NCI-H345 (cell line): Measurements from ENCODE around the gene WWOX.
"Not testable (repeated sequence)": the region's sequence is repeated elsewhere in the genome, so short reads cannot be mapped to it uniquely, and the experiment has no call there.

ENCODE experiments used
- DNase-seq: peaks from one replicate; lab custom pipeline; 2025; lab: John Stamatoyannopoulos, UW

WWOX gene

GRCh38 chr16:78502812-78503350 lies 403.4 kb downstream of the WWOX start:
- no peak for DNase-seq

GRCh38 chr16:78503602-78504001 lies 404.1 kb downstream of the WWOX start:
- peak; percentile 47 for DNase-seq

GRCh38 chr16:78504401-78504851 lies 405.0 kb downstream of the WWOX start:
- DNase-seq = no peak

- DNase-seq = no peak
Measured at GRCh38 chr16:78505036-78505435, 405.6 kb downstream of the WWOX start.

GRCh38 chr16:78505544-78506366 lies 406.3 kb downstream of the WWOX start:
- DNase-seq = peak; percentile 40

GRCh38 chr16:78506367-78507193 lies 407.1 kb downstream of the WWOX start:
- DNase-seq = no peak

- no peak for DNase-seq
Measured at GRCh38 chr16:78507576-78507975, 408.1 kb downstream of the WWOX start.

- DNase-seq = no peak
Measured at GRCh38 chr16:78509965-78510364, 410.5 kb downstream of the WWOX start.

GRCh38 chr16:78510496-78510895 lies 411.0 kb downstream of the WWOX start:
- DNase-seq = no peak

GRCh38 chr16:78513838-78514237 lies 414.4 kb downstream of the WWOX start:
- no peak for DNase-seq

GRCh38 chr16:78514888-78515287 lies 415.4 kb downstream of the WWOX start:
- DNase-seq = not testable (repeated sequence)

GRCh38 chr16:78515421-78515820 lies 416.0 kb downstream of the WWOX start:
- DNase-seq = no peak

- no peak for DNase-seq
Measured at GRCh38 chr16:78516006-78516736, 416.7 kb downstream of the WWOX start.

GRCh38 chr16:78519896-78520295 lies 420.4 kb downstream of the WWOX start:
- DNase-seq = no peak

GRCh38 chr16:78520470-78520869 lies 421.0 kb downstream of the WWOX start:
- DNase-seq = no peak

- DNase-seq = no peak
Measured at GRCh38 chr16:78522327-78522726, 422.9 kb downstream of the WWOX start.

- DNase-seq = peak; percentile 17
Measured at GRCh38 chr16:78523212-78523985, 423.9 kb downstream of the WWOX start.

GRCh38 chr16:78524066-78524595 lies 424.7 kb downstream of the WWOX start:
- DNase-seq = no peak

- no peak for DNase-seq
Measured at GRCh38 chr16:78528265-78528664, 428.8 kb downstream of the WWOX start.

GRCh38 chr16:78529881-78530280 lies 430.4 kb downstream of the WWOX start:
- DNase-seq = no peak

GRCh38 chr16:78530283-78530682 lies 430.8 kb downstream of the WWOX start:
- no peak for DNase-seq
